Stimulated activated CD8-positive, alpha-beta memory T cell treated with anti-CD3 and anti-CD28 coated beads, Interleukin-12 subunit alpha, Interleukin-12 subunit beta, amount 100 ng/mL, for 1 hour (primary cell): ENCODE data around the gene ZNF98.

ENCODE experiments used
- DNase-seq: peaks from one replicate; pipeline ENCODE4 v3.0.0-alpha.2; 2020; ENCODE audit warnings: low read depth

ZNF98 gene

GRCh38 chr19:22422211-22422610, at the start of gene ZNF98:
ZNF98 (minus strand) TSS chr19:22422346; CDS start chr19:22422224, 122 bp downstream.
- no peak for DNase-seq

GRCh38 chr19:22446605-22447004, 24.5 kb upstream of the ZNF98 start:
- DNase-seq = no peak

DNA sequence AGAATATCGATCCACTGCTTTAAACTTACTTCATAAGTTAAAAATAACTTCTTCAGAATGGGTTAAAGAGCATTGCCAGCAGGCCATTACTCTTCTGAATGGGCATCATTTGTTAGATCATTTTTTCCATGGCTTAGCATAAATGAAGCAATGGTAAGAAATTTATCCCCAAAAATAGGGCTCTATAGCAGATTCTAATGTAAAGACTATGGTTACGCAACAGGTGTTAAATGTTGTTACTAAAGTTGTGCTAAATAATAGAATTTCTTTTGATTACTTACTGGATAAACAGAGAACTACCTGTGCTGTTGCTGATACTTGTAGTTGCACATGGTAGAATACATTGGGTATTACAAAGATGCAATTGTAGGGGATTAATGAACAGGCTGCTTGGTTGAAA, 15.9 kb upstream of the ZNF98 start:
- no peak for DNase-seq

- DNase-seq = no peak
These were observed 6.1 kb upstream of the ZNF98 start for GRCh38 chr19:22427960-22428913.

- DNase-seq = no peak
These were observed 5.4 kb upstream of the ZNF98 start for GRCh38 chr19:22427547-22427946.

DNA sequence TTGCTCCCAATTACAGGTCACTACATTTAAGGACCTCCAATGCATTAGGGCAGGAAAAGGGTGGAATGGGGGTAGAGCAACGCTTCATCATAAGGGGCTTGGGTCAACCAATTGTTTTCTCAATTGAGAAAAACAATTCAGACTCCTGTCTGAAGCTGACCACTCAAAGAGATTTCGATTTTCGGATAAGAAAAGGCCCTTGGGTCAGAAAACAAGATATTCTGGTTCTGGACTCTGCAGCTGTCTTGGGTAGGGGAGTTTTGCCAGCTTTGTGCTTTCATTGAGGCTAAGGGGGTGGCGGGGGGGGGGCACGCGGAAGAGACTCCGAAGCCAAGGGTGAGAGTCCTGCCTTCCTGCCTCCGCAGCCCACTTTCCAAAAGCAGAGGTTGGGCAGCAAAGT, 4.8 kb upstream of the ZNF98 start:
- DNase-seq = no peak

DNA sequence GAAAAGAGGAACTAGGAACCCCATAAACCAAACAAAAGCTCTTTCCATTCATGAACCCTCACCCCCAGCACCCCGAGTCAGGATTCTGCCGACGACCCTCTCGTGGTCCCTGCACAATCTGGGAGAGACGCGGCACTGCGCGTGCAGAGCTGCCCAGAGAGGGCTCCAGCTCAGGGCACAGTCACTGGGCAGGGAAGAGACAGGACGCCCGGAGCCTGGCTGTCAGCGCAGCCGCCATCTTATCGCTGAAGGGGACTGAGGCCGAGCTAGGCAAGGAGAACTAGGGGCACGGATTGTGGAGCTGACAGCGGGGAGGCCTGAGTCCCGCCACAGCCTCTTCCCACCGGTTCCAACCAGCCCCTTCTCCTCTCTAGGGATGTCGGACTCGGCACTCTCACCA, 349 bp downstream of the ZNF98 start:
- no peak for DNase-seq

- no peak for DNase-seq
These were observed 67.5 kb downstream of the ZNF98 start for GRCh38 chr19:22354665-22355064.
